Suprapubic skin (tissue), 3 donors: ENCODE results near the gene DTL.

Source experiments
- EP300 ChIP-seq: sonication (generic); formaldehyde crosslinking; IDR thresholded peaks from one replicate; pipeline ENCODE4 v1.6.1; 2017; ENCODE audit warnings: antibody characterized with exemption
- TF ChIP-seq, protein P1 (sequence below), 2 donors: fragments of 200-600 bp in 1 of 2; fragments of 450-650 bp in 1 of 2; sonication (generic) in 1 of 2; IDR thresholded peaks; one replicate each; pipeline ENCODE4 v1.5.1; 2016 to 2019; ENCODE audit warnings: antibody characterized with exemption in 2 of 2, mild to moderate bottlenecking in 1 of 2, moderate library complexity in 1 of 2

DNA sequence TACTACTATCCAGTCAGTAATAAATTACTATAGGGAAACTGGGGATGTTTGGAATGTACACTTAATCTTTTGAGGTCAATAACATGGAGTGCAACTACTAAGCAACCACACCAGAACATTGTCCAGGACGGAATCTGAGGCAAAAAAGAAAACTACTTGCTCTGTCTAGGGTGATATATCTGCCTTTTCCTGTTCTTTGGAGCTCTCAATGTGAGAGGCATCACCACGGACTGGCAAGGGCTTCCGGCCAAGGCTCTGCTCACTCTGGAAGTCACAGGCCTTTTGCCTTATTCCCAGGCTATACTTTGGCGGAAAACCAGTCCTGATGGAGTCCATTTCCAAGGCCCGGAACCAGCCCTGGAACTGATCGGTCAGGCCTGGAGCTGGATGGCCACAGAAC lies 94.2 kb downstream of the DTL start:
- TF ChIP-seq, protein P1, sequence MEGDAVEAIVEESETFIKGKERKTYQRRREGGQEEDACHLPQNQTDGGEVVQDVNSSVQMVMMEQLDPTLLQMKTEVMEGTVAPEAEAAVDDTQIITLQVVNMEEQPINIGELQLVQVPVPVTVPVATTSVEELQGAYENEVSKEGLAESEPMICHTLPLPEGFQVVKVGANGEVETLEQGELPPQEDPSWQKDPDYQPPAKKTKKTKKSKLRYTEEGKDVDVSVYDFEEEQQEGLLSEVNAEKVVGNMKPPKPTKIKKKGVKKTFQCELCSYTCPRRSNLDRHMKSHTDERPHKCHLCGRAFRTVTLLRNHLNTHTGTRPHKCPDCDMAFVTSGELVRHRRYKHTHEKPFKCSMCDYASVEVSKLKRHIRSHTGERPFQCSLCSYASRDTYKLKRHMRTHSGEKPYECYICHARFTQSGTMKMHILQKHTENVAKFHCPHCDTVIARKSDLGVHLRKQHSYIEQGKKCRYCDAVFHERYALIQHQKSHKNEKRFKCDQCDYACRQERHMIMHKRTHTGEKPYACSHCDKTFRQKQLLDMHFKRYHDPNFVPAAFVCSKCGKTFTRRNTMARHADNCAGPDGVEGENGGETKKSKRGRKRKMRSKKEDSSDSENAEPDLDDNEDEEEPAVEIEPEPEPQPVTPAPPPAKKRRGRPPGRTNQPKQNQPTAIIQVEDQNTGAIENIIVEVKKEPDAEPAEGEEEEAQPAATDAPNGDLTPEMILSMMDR (IDR thresholded peaks at IDR 0.05) = no peak
- TF ChIP-seq EP300 = no peak
